NCI-H2081 treated with DMSO at 0.1 percent for 48 hours (cell line): ENCODE results near the gene CMTM7.
"Not testable (repeated sequence)": the region's sequence is repeated elsewhere in the genome, so short reads cannot be mapped to it uniquely, and the experiment has no call there.

Source experiments
- DNase-seq: peaks from one replicate; lab custom pipeline; 2025; lab: John Stamatoyannopoulos, UW

Gene CMTM7

DNA sequence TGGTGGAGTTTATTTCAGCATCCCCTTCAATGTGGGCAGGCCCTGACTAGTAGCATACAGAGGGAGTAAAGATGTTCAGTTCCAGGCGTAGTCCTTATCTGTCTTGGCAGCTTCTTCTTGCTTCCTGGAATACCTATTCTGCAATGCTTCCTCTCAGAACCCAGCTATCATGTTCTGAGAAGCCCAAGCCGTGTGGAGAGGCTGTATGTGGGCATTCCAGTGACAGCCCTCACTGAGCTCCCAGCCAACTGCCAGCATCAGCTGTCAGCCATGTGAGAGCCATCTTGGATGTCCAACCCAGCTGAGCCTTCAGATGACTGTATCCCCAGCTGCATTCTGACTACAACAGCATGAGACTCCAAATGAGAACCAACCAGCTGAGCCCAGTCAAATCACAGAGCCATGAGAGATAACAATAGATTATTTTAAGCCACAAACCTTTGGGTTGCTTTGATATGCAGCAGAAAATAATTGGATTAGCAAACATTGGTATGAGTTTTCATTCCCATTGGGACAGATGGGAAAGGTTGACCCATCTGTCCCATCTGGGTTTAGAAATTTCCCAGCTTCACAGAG is 8.4 kb upstream of the CMTM7 start:
- no peak for DNase-seq

DNA sequence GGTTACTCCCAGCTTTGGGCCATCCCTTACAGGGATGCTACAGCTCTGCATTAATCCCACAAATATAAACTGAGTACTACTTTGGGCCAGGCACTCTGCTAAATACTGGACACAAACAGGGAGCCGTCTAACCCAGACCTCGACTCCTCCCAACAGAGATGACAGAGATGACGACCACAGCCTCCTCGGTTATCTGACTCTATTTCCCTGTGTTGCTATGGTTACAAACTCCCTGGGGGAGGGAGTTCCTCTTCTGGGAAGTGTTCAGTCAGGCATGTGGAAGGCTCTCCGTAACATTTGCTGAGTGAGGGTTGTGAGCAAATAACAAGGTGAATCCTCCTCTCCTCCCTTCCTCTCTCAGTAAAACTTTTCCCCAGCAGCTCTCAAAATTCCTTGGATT is 6.7 kb upstream of the CMTM7 start:
- no peak for DNase-seq

DNA sequence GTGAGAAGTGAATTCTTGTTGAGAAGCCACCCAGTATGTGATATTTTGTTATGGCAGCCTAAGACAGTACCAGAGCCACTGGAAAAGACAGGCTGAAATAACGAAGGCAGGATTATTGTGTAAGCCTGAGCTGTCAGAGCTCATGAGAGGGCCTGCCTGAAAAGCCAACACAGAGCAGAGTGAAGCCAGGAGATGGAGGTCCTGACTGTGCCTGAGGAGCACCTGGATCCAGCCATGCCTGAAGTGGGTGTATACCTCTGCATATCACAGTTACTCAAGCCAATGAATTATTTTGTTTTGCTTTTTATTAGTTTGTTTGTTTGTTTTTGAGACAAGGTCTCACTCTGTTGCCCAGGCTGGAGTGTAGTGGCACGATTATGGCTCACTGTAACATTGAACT is 4.1 kb upstream of the CMTM7 start:
- no peak for DNase-seq

DNA sequence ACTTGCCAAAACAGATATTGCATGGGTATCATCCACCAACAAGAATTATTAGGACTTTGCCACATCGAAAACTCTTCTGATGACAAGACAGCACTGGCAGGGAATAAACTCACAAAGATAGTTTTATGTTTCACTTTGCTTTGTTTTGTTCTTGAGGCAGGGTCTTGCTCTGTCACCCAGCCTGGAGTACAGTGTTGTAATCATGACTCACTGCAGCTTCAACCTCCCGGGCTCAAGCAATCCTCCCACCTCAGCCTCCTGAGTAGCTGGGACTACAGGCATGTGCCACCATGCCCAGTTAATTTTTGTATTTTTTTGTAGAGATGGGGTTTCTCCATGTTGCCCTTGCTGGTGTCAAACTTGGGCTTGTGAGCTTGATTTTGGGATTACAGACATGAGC is 2.1 kb upstream of the CMTM7 start:
- not testable (repeated sequence) for DNase-seq

DNA sequence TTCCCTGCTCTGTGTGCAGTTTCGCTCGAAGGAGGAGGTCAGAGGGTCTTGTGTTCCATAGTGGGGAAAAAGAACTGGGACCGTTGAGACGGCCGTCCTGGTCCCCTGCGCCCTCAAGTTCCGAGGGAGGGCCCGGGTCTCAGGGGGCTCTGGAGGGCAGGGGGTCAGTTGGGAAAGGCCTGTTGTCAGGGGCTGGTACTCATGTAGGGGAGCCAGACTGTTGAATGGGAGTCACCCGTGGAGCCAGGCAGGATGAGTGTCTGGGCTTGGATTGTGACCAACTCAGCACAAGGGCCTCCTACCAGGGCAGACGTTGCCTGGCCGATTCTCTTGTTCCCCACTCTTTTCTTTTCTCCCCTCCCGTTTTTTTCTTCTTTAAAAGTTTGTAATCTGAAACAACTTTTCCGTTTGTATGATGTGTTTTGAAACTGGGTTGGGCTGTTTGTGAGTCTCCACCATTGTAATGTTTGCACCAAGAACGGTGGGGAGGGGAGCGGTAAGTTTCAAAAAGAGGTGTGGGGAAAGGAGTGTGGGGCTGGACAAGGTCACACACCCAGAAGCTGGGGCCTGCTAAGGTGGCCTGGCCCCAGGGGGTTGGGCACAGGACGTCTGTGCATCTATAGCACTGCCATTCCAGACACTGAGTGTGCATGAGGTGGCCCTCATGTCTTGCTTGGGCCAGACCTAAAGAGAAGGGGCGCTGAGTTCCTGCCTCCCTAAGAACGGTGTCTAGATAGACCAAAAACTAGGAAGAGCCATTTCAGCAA is 1.1 kb downstream of the CMTM7 start:
- no peak for DNase-seq

DNA sequence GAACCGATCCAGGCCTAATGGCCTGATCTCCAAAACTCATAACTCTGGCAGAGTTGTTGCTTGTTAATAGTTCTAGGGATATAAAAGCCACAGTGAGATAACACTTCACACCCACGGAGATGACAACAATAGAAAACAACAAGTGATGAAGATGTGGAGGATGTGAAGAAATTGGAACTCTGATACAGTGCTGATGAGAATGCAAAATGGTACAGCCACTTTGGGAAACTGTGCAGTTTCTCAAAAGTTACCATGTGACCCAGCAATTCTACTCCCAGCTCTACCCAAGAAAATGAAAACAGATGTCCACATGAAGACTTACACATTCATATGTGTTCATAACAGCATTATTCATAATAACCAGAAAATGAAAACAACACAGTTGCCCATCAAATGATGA is 3.8 kb downstream of the CMTM7 start:
- no peak for DNase-seq

DNA sequence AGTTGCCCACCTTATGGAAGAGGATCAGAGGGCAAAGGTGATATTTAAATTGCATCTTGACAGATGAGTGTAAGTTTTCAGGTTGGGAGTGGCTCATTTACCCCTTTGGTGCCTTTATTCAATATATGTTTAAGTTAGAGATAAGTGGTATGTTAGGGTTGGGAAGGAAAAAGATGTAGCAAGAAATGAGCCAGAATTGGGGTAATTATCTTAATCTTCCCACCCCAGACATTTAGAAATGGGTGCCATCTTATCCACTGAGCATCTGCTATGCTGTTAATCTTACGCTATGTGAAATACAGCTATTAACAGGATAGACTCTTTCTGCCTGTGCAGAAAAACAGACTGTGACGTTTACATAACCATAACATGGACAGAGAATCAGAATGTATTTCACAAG is 6.3 kb downstream of the CMTM7 start:
- DNase-seq, result no peak

DNA sequence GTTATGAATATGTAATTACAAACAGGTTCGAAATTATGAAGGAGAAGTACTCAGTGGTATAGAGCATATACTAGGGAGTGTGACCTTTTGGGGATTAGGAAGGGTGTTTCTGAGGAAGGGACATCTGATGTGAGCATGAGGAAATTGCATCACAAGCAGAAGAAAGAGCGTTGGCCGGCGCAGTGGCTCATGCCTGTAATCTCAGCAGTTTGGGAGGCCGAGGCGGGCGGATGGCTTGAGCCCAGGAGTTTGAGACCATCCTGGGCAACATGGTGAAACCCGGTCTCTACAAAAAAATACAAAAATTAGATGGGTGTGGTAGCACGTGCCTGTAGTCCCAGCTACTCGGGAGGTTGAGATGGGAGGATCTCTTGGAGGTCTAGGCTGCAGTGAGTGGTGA is 6.9 kb downstream of the CMTM7 start:
- DNase-seq, result no peak

DNA sequence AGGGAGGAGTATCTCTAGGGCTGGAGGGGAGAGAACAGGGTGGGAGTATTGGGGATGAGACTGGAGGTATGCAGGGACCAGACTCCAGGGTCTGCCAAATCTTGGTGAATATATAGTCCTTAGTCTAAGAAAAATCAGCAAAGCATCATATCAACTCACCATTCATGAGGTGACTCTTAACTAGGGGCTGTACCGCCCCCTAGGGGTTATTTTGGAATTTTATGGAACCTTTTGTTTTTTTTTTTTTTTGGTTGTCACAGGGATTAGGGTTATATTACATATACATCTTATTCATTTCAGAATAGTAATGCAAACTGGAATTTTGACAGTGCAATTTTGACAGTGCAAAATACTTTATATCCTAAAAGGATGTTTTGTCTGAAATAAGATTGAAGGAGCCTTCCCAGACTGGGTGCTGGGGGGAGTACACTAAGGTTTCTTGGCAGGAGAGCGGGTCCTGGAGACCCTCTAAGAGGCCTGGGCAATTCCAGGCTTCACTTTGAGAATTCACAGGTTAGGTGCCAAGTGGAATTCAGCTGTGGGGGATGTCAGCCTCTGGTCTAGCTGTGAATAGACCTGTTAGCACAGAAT is 7.5 kb downstream of the CMTM7 start:
- DNase-seq, result peak; percentile 17

DNA sequence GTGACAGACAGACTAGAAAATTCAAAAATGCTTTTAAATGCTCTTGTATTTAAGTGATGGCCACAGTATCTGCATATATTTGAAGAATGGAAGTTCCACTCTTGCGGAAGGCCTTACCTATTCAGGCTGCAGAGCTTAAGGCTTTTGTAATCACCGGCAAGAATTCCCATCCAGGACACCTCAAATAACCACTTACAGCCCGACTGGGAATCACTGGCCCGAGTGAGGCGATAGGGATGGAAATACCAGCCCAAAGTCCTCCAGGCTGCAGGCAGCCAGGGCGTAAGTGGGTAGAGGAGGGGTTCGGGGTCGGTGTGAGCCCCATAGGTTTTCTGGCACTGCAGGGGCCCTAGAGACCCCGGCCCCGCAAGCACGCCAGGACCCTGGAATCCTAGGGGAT is 9.5 kb downstream of the CMTM7 start:
- no peak for DNase-seq

DNA sequence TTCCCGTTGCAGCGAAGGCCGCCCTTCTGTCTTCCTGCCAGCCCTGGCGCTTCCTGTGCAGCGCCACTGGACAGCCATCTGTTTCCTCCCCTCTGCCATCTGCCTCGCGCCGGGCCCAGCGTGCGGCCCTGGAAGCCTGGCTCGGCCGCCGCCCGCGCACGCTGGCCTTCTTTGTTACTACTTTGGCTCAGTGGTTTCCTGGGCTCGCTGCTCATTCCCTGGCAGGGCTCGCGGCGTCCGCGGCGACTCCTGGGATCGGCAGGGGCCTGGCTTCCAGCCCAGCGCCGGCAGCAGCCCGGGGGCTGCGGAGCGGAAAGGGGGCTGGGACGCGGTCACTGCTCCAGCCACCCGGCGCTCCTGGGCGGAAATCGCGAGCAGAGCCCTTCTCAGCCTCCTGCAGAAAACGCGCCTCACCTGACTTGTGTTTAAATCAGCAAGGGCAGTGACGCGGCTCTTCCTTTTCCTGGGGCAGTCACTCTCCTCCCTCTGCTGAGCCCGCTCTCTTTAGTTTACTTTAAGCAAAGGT is 10.0 kb downstream of the CMTM7 start:
- peak; percentile 73 for DNase-seq

DNA sequence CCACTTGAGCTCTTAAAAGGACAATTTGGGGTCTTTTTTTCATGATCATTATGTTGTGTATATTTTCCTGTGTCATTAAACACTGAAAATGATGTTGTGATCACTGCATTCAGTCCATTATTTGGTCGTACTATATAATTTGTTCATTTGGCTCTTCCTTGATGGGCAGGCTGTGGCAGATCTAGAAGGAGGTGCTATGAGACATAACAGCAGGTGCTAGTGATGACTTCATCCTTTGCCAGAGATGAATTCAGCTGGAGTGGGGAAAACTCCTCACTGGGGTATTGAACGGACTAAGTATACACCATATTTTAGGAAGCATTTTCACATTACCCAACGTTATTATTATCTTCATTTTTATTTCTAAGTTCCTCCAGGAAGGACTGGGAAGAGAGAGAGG is 12.0 kb downstream of the CMTM7 start:
- DNase-seq, result peak; percentile 71

DNA sequence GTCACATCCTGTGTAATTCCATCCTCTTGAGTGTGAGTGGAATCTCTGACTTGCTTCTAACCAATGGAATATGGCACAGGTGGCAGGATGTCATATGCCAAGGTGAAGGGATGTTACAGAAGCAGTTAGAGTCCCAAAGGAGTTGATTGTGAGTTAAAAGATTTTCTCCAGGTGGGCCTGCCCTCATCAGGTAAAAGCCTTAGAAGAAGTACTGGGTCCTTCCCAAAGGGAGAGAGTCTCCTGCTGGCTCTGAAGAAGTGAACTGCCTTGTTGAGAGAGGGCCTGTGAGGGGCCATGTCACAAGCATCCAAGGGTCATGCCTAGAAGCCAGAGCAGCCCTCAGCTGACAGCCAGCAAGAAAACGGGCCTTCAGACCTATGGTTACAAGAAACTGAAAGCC is 13.1 kb downstream of the CMTM7 start:
- no peak for DNase-seq

DNA sequence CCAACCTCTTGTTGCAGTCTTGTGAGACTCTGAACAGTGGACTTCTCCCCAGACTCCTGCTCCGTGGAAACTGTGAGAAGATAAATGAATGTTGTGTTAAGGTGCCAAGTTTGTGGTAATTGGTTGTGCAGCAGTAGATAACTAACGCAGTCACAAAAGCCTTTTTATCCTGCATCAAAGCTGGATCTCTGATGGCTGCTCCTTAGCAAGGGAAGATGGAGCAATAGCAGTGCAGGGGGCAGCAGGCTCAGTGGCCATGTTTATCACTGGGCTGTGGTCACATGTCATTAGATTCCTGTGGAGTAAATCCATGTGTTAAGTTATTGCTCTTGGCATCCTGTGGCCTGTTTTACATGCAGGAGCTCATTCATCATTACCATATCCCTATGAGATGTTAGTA is 13.5 kb downstream of the CMTM7 start:
- DNase-seq, result no peak

DNA sequence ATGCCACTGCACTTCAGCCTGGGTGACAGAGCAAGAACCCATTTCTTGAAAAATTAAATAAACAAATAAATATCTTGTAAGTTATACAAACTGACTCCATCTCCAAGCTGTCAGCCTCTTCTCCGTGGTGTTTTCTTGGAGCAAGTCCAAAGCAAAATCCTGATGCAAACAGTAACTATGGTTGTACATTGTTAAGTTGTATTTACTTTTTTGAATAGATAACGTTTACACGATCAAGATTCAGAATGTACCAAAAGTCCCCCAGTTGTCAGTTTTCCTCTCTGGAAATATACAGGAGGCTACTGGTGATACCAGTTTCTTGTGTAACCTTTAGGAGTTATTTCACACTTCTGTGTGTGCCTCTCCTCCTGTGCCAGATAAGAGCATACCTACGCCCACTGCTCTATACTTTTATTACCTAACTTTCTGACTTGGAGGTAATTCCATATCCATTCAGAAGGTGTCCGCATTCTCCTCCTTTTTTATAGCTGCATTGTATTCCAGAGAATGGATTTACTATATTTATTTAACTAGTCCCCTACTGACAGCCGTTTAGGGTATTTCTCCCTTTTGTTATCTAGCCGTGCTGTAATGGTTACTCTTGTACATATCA is 14.2 kb downstream of the CMTM7 start:
- DNase-seq, result no peak

DNA sequence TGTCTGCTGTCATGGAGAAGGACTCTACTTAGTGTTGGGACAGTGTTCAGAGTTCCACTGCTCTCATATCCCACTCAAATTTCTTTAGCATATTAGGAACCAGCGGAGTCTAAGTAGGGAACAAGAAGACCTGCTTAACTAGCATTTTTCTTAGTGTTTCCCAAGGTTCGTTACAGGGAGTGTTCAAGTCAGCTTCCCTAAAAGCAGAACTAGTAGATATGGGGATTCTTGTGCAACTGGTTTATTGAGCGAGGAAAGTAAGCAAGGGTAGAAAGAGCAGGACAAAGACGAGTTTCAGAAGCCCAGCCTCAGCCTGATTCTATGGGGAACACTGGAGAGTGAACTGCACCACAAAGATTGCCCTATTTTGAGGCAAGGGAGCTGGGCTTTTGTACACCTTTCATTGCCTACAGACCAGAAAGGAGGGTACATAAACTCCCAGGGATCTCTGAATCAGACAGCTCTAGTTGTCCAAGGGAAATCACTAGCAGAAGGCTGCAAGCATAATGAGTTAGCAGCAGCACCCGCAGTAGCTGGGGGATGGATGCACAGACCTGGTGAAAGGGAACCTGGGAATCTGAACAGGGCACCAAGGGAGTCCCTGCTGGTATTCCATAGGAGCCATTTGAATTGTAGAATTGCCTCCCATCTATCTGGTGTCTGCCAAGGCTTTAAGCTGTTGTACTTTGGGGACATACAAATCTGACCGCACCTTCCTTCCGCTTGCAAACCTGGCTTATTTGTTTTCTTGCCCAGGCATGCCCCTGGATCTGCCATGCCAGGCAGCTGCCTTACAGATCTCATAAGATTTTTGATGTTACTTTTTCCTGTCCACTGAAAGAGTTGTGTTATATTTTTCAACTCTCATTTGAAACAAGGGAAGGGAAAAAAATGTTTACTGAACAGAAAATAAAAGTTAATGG is 15.1 kb downstream of the CMTM7 start:
- peak; percentile 48 for DNase-seq

DNA sequence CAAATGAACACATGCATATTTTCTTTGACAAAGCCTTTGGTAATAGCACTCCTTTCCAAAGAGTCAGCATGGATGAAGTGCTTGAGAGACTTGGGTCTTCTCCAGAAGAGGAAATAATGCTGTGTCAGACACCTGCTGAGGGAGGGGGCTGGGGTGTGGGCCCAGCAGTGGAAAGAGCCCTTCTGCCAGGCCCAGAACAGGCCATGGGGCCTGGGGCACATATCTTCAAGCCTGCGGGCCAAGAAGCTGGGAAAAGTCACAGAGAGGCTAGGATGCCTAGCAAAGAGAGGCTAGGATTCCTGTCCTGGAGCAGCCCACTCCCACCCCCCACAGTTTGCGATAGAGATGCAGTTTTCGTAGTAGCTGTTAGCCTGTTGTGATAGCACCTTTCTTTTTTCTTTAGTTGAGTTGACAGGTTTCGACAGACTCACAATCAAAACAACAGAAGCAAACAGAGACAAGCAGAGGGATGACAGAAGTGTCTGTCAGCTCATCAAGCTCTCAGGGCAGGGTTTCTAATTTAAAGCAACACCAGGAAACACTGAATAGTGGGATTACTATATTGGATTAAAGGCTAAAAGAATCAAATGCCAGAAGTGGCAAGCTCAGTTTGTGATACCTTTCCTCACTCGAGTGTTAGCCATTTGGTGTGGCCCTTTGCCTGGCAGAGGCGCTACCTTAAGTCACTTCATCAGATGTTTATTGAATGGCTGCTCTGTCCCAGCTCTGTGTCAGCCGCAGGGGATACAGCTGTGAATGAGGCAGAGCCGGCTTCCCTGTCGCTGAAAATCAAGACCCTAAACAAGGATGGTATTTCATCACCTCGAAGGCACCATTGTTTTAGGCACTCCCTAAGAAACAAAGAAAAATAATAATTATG is 19.0 kb downstream of the CMTM7 start:
- no peak for DNase-seq

DNA sequence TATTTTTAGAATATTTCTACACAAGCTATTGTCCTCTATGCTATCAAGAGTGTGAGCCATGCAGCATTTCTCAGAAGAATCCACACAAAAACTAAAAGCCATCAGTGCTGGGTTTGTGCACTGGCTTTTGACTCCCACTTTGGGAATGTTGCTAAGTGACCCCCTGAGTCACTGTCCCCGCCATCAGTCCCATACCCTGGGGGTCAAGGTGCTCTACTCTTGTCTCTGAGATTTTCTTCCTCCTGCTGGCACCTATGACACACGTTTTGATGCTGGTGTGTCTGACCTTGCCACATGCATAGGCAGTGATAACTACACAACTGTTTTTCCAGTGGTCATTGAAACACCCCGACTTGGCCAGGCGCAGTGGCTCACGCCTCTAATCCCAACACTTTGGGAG is 19.8 kb downstream of the CMTM7 start:
- DNase-seq, result no peak

DNA sequence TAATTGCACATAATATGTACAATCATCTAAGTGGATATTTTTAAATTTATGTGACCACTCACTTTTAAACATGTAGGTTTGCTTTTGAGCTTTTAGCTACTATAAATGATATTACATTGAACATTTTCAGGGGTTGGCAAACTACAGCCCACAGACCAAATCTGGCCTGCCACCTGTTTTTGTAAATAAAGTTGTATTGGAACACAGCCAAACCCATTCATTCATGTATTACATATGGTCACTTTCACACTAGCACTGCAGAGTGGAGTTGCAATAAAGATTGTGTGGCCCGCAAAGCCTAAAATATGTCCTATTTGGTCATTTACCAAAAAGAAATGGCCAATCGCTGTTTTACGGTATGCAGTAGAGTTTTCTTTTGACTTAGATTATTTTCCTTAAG is 21.2 kb downstream of the CMTM7 start:
- DNase-seq, result no peak

DNA sequence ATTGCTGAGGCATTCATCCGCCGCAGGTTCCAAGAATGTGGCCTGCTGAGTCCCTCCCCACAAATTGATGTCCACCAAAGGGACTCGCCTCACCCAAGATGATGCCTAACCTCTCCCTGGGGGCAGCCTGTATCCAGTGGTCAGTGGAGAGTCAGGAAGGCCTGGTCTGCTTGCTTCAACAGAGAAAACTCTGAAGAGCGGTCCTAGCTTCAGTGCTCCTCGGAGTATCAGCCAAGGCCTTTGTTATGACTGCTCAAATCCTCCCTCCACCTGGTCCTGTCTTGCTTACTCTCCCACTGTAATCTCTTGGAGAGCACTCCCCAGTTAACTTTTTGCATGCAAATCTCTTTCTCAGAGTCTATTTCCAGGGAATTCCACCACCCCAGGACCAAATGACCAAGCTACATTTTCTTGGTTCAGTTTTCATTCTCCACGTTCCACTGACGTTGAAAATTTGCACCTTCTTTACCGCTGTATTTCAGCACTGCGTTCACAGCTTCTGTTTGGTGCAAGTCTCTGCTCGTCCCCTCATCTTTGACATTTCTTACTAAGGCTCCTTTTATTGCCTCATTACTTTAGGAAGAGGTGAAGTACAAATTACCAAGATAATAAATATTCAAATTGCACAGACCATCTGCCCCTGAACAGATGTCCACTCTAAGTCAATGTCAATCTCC is 22.3 kb downstream of the CMTM7 start:
- no peak for DNase-seq
